HG03159 (cell line): Measurements from ENCODE around the gene CAMK1.

Experiments
- ATAC-seq: cut with Tn5 transposase; IDR thresholded peaks from one replicate; pipeline ENCODE4 v1.9.1; 2021; ENCODE audit warnings: mild to moderate bottlenecking, moderate library complexity; ENCODE audit not compliant: unreplicated experiment

The CAMK1 gene

GRCh38 chr3:9769426-9770275 lies at the start of gene CAMK1:
TSS of gene CAMK1 (minus strand) at chr3:9769947. CDS start at chr3:9767749, 2,198 bp downstream.
- ATAC-seq = no peak

DNA sequence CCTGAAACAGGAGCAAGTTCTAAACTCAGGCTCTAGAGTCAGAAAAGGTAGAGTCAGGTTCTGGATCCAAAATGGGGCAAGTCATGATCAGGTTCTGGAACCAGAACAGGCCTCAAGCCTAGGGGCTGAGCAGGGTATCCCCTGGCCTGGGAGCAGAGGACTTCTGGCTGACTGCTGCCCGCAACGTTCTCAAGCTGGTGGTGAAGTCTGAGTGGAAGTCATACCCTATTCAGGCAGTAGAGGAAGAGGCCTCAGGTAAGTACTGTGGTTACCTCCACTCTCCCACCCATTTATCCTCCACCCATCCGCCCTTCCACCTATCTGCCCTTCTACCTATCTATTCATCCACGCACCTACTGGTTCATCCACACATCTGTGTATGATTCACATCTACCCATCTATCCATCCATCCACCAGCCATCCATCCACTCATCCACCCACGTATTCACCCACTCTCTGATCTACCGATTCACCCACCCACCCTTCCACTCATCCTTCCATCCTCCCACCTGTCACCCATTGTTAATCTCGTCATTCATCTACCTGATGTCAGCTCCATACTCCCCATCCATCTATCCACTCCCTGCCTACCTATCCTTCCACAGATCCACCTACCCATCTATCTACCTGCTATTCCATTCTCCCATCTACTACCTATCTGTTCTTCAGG lies 49.1 kb upstream of the CAMK1 start:
- ATAC-seq = no peak

DNA sequence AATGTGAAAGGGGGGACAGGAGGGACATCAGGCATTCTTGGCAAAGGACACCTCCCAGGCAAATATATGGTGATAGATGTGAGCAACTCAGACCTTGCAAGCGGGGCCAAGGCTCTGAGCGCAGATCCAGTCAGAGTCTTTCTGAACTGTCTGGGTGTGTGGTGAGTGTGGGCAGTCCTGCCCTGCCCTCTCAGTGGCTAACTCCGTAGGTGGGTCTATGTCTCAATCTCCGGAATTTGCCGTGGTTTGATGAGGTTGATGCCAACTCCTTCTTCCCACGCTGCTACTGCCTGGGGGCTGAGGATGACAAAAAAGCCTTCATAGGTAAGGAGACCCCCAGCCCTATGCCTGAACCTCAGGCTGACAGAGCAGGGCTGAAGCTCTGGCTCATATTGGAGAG lies 47.7 kb upstream of the CAMK1 start:
- no peak for ATAC-seq

DNA sequence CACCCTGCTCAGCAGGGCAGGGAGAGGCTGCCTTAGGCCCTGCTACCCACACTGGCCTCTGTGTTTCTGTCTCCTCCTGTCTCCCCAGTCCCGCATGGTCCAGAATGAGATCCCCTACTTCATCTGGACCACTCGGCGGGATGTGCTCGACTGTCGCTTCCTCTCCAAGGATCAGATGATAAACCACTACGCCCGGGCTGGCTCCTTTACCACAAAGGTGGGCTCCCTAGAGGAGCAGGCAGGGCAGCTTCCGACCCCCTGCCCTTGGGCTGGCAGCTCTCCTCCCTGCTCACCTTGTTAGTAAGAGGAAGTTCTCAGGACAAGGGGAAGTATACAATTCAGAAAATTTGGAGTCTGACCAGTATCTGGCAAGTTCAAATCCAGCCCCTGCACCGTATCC lies 46.2 kb upstream of the CAMK1 start:
- no peak for ATAC-seq

- ATAC-seq = no peak
These were observed 43.2 kb upstream of the CAMK1 start for GRCh38 chr3:9812870-9813483.

DNA sequence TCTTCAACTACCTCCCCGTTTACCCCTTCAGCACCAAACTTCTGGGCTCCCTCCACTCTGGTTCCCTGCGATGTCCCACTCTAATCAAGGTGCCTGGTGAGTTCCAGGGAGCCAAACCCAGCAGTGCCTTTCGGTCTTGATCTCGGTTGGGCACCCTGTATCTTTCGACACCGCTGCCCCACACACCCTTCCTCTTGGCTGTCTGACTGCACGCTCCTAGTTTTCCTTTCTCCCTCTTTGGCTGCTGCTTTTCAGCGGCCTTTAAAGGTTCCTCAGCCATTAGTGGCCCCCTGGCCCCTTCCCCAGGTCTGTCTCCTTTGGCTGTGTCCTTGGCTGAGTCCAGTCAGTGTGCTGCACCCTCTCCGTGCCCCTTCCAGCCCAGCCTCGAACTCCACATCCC lies 41.1 kb upstream of the CAMK1 start:
- no peak for ATAC-seq

- ATAC-seq = no peak
These were observed 40.7 kb upstream of the CAMK1 start for GRCh38 chr3:9810433-9810770.

- ATAC-seq = peak; percentile 42
These were observed 40.1 kb upstream of the CAMK1 start, which contains the start of gene TTLL3 for GRCh38 chr3:9809615-9810432. TSS of gene TTLL3 (plus strand) at chr3:9810262. CDS start at chr3:9810662, 400 bp downstream.

GRCh38 chr3:9809239-9809614 lies 39.5 kb upstream of the CAMK1 start:
- ATAC-seq = no peak

DNA sequence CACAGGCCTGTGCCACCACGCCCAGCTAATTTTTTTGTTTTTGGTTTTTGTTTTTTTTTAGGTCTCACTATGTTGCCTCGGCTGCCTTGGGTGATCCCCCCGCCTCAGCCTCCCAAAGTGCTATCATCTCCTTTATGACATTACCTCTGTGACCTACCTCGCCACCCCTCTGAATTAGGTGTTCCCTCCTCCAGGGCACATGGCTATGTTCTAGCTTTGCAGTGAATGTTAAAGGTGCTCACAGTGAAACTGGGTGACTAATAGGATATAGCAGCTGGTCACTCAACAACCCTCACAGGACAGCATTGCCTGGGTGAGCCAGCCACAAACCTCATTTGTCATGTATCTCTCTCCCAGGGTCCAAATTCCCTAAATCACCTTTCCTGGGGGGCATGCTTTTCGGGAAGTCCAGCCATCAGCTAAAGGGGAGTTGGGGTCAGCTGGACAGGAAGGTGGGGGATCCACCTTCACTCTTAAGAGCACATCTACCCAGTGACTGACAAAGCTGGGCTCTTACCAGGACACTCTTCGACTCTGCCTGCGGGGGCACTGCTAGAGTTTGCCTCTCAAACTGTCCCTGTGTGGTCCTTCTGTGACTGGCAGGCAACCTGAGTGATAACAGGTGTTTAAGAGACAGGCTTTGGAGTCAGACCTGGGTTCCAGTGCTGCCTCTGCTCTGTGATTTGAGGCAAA lies 38.7 kb upstream of the CAMK1 start:
- ATAC-seq = peak; percentile 68

GRCh38 chr3:9807981-9808344 lies 38.2 kb upstream of the CAMK1 start:
- no peak for ATAC-seq

DNA sequence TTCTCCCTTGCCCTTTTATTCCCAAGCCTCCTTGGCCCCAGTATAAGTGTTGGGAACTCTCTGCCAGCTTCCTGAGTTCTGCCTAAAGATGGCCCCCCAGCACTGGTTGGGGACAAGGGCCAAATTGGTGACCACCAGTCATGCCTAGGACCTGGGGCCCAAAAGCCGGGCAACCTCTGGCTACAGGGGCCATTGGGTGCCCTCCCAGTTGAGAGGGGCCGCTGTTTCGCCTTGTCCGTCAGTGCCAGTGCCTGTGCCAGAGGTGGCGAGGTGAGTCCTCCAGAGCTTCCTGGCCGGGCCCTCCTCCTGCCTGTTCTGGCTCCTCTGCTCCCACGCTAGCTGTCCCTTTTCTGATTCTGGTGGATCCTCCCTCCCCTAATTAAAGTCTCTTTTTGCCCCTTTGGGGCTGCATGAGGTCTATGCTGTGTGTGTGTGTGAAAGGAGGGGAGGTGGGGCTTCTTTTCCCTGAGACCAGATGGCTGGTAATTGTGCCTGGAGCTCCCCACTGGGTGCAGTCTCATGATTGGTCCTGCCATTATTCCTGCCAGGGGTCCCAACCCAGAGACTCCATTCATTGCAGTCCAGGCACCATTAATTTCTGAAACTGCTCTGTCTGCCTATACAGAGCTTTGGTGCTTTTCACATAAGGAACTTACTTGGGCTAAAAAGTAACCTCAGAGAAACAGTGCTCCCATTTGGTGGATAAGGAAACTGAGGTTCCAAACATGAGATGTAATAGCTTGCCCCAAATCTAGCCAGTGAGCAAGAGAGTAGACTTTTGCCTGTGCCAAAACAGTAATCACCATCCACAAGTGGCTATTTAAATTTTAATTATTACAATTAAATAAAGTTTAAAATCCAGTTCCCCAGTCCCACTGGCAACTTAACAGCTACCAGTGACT lies 37.2 kb upstream of the CAMK1 start:
- ATAC-seq = no peak

GRCh38 chr3:9806137-9806536 lies 36.4 kb upstream of the CAMK1 start:
- ATAC-seq = no peak

DNA sequence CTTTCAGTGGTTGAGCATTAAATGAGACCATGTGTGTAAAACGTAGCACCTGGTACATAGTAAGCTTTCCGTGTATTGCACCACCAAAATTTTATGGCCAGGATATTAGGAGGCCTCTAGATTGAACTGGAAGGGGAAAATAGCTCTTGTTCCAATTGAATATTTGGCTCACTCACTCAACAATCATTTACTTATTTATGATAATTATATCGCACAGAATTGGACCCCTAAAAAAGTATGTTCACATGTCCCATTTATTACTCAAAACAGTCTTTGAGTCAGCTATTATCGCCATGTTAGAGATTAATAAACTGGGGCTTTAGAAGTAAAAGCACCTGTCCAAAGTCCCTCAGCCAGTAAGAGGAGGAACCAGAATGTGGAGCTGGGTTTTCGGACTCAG lies 35.2 kb upstream of the CAMK1 start:
- no peak for ATAC-seq

GRCh38 chr3:9803494-9803893 lies 33.7 kb upstream of the CAMK1 start:
- ATAC-seq = no peak

DNA sequence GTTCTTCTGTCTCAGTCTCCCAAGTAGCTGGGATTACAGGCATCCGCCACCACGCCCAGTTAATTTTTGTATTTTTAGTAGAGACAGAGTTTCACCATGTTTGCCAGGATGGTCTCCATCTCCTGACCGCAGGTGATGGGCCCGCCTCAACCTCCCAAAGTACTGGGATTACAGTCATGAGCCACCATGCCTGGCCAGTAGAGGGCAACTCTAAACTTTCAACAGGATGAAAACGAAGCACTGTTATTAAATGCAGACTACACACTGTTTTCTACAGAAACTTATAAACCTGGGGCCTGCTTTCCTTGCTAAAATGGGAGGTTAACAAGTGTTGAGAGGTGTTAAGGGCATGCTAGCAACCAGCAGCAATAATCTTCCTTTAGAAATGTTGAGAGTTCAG lies 30.8 kb upstream of the CAMK1 start:
- ATAC-seq = no peak

- ATAC-seq = no peak
These were observed 27.6 kb upstream of the CAMK1 start for GRCh38 chr3:9797196-9797945.

DNA sequence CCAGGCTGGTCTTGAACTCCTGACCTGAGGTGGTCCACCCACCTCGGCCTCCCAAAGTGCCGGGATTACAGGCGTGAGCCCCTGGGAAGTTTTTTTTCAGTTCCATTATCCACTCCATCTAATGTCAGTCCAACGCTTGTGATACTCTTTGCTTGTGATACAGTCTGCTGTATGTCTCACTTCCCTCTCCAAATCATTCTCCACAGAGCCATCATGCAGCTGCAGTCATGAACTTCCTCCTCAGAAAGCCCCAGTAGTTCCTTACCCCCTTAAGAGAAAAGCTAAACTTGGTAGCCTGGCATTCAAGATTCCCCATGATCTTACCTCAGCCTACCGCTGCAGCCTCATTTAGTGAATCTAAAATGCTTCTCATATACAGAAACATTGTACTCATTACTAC lies 25.5 kb upstream of the CAMK1 start:
- ATAC-seq = no peak

DNA sequence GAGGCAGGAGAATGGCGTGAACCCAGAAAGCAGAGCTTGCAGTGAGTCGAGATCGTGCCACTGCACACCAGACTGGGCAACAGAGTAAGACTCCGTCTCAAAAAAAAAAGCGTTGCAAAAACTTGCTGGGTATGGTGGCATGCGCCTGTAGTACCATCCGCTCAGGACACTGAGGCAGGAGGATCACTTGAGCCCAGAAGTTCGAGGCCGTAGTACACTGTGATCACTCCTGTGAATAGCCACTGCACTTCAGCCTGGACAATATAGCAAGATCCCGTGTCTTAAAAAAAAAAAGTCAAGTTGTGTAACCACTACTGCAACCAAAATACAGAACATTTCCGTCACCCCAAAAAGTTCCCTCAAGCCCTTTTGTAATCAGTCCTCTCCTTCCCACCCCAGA lies 24.7 kb upstream of the CAMK1 start:
- no peak for ATAC-seq
